NCI-H2196 (cell line): ENCODE results near the gene HLA-E.
"Not testable (repeated sequence)": the region's sequence is repeated elsewhere in the genome, so short reads cannot be mapped to it uniquely, and the experiment has no call there.

Experiments used
- DNase-seq: peaks from one replicate; lab custom pipeline; 2025; ENCODE audit not compliant: unreplicated experiment; lab: John Stamatoyannopoulos, UW

The HLA-E gene

GRCh38 chr6:30480536-30481156 lies 8.7 kb upstream of the HLA-E start:
- no peak for DNase-seq

- DNase-seq: no peak
Observed at GRCh38 chr6:30481211-30481964, 7.9 kb upstream of the HLA-E start.

GRCh38 chr6:30481965-30482644 lies 7.2 kb upstream of the HLA-E start:
- DNase-seq: peak; percentile 71

GRCh38 chr6:30483677-30484279 lies 5.5 kb upstream of the HLA-E start:
- peak; percentile 29 for DNase-seq

- no peak for DNase-seq
Observed at GRCh38 chr6:30485236-30485635, 4.1 kb upstream of the HLA-E start.

GRCh38 chr6:30487926-30488325 lies 1.4 kb upstream of the HLA-E start:
- DNase-seq: no peak

- DNase-seq: not testable (repeated sequence)
Observed at GRCh38 chr6:30488697-30489080, 620 bp upstream of the HLA-E start.

- peak; percentile 51 for DNase-seq
Observed at GRCh38 chr6:30490026-30490876, 942 bp downstream of the HLA-E start.

- DNase-seq: not testable (repeated sequence)
Observed at GRCh38 chr6:30491291-30491953, 2.1 kb downstream of the HLA-E start.

GRCh38 chr6:30491991-30492952 lies 3.0 kb downstream of the HLA-E start:
- no peak for DNase-seq

- no peak for DNase-seq
Observed at GRCh38 chr6:30493643-30494250, 4.4 kb downstream of the HLA-E start.

- no peak for DNase-seq
Observed at GRCh38 chr6:30494291-30494861, 5.1 kb downstream of the HLA-E start.

- not testable (repeated sequence) for DNase-seq
Observed at GRCh38 chr6:30495060-30495459, 5.8 kb downstream of the HLA-E start.

GRCh38 chr6:30495993-30496392 lies 6.7 kb downstream of the HLA-E start:
- no peak for DNase-seq

GRCh38 chr6:30497261-30497599 lies 7.9 kb downstream of the HLA-E start:
- not testable (repeated sequence) for DNase-seq

- DNase-seq: no peak
Observed at GRCh38 chr6:30497714-30498113, 8.4 kb downstream of the HLA-E start.

GRCh38 chr6:30498705-30499104 lies 9.4 kb downstream of the HLA-E start:
- not testable (repeated sequence) for DNase-seq
